Activated CD8-positive, alpha-beta memory T cell treated with anti-CD3 and anti-CD28 coated beads, Interleukin-2, amount 50 U/mL, for 1 hour (primary cell): ENCODE results near the gene ABCG1.

Source experiments
- DNase-seq: peaks from one replicate; pipeline ENCODE4 v3.0.0-alpha.2; 2020; ENCODE audit errors: extremely low read depth

ABCG1 gene

GRCh38 chr21:42214081-42214750, 4.7 kb upstream of the ABCG1 start:
- no peak for DNase-seq

GRCh38 chr21:42214921-42215320, 4.0 kb upstream of the ABCG1 start:
- DNase-seq: no peak

DNA sequence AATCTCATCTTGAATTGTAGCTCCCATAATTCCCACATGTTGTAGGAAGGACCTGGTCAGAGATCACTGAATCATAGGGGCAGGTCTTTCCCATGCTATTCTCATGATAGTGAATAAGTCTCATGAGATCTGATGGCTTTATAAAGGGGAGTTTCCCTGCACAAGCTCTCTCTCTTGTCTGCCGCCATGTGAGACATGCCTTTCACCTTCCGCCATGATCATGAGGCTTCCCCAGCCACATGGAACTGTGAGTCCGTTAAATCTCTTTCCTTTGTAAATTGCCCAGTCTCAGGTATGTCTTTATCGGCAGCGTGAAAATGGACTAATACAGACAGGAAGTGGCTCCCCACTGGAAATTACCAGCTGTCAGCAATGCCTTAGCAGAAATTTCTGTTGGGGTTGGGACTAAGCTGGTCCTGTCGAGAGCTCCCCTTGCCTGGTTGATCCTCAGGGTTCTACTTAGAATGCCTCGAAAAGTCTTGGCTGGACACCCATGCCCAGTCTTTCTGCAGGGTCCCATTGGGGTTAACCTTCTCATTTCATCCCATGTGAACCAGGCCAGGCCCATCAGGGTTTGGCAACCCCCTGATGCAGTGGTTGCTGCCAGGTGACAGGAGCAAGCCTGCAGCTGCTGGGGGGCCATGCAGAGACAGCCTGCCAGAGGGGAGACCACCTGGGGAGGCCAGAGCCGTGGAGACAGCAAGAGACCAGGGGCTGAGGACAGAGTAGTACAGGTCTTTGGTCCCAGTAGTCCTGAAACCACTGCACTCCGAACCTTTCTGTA, 2.8 kb upstream of the ABCG1 start:
- DNase-seq: no peak

DNA sequence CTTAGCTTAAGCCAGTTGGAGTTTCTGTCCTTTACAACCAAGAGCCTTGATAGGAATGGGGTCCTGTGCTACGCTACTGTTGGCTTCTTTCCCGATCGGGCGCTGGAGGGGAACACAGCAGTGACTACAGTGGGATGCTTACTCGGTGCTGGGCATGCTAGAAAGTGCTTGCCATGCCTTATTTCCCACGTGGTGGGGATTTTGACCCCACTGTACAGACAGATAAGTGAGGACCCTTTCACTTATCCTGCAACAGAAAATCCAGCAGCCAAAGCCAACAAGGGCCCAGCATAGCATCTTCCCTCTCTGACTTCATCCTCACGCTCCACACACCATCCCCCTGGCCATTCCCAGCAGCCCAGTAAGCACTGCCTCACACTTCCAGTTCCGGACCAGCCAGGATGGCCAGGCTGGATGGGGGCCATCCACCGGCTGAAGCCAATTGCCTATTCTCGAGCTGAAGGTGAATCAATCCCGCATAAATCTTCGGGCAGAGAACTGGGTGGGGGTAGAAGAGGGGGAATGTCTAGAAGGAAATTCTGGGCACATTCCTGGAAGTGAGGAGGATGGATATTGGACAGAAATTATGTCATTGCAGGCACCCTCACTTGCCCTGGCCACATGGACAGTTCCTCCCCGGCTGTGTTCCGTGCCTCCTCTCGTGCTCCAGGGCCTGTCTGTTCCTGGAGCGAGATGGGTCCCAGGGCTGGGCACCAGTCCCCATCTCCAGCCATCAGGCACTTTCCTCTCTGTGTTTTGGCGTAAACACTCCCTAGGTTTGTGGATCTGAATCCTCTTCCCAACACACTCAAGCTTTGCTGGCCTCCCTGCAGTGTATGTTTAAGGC, 2.0 kb upstream of the ABCG1 start:
- DNase-seq: no peak

DNA sequence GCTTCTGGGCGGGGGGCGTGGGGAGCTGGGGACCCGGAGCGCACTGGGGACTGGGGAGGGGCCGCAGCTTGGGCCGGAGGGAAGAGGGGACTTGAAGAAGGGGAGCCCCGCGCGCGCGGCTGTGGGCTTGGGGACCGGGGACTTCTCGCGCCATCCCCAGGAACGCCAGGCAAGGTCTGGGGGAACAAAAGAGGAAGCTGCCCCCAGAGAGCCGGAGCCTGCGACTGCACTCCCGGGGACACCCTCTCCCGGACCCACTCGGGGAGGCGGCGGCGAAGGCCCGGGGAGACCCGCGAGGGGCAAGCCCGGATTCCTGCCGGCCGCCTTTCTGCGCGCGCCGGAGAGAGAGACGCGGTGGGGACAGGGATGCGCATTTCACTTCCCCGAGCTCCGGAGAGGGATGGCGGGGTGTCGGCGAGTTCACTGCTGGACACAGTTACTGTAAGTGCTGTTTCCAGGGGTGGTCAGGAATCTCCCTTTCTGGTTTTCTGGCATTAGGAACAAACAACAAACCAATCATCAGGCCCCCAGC, 732 bp downstream of the ABCG1 start:
- no peak for DNase-seq

DNA sequence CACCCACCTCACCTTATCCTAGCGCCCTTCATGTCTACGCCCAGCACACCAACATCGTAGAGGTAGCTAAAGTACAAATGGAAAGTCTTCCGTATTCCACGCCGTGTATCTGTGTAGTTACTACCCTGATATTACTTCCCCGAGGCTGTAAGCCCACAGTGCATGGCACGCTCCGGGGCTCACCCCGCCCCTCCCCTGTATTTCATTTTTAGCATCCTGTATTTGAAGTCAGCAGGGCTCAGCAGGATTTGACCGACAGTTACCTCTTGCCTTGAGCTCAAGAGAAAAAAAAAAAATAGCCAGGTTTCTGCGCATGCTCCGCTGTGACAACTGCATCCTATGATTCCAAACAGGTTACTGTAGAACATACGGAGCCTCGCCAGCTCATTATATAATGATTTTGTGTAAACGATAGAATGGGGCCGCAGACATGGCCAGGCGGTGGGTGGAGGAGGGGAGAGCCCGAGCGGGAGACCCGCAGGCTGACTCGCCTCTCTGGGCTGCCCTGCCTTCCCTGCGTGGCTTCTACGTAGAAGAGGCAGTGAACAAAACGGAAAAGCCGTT, 1.3 kb downstream of the ABCG1 start:
- peak; percentile 64 for DNase-seq

DNA sequence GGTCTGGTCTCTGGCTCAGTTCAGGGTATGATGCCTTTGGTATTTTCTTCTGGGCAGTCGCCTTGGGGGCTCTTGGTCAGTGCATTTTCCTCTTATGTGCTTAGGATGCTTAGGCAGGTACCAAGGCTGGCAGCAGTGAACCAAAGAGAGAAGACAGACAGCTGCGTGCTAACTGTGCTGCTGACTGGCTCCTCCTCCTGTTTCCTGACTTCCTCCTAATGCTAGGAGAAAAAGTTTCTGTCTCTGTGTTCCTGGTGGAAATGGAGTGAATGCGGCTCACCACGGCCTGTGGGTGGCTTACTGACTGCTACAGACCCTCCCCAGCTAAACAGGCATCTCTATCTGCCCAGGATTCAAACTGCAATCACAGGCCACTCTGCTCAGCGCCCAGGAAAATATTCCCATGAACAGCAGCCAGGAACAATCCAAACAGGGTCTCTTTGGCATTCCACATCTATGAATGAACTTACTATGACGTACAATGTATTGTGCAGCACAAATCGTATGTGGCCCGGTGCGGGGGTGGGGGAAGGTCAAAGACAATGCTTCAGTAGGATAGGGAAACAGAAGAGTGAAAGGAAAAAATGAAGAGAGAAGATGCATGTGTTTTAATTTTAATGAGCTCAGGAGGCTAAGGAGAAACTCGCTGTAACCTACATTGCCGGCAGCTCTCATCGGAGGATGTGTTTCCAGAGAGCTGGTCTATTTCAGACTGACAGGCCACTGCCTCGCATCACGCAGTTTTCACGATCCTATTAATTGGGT, 2.8 kb downstream of the ABCG1 start:
- DNase-seq: no peak

- DNase-seq: no peak
These were observed 3.4 kb downstream of the ABCG1 start for GRCh38 chr21:42222386-42222785.

- no peak for DNase-seq
These were observed 4.0 kb downstream of the ABCG1 start for GRCh38 chr21:42222821-42223390.

GRCh38 chr21:42223826-42224575, 5.1 kb downstream of the ABCG1 start:
- no peak for DNase-seq

DNA sequence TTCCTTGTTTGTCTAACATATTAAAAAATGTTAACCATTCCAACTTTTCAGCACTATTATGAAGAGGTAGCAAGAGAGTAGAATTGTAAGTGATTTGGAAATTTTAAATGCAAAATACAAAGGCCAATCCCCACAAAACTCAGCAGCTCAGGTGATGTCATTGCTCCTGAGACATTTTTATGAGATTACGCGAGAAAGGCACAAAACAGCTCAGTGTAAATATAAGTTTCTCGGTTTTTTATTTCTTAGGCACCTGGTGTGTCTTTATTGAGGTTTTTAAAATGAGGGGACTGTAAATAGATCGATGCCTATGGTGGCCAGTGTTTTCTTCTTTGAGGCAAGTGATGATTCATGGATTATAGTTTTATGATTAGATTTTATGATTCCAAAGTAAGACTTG, 6.1 kb downstream of the ABCG1 start:
- DNase-seq: no peak

GRCh38 chr21:42225571-42226155, 6.7 kb downstream of the ABCG1 start:
- DNase-seq: no peak

DNA sequence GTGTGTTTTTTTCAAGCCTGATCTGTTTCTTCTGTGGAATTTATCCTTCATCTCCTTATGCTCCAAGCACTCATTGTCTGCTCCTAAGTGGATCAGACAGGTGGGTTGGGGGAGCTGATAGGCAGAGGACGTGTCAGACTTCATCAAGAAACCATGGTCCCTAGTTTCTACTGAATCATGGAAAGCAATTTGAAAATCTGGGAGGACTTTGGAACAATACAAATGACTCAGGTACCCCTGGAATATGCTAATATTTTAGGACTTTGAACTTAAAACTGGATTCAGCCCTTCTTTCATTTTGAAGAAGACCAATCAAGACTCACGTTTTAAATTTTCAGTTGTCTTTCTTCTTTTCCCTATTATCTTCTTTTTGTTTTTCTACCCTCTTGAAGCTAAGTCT, 7.7 kb downstream of the ABCG1 start:
- DNase-seq: no peak

GRCh38 chr21:42227909-42228708, 9.2 kb downstream of the ABCG1 start:
- DNase-seq: peak; percentile 95

DNA sequence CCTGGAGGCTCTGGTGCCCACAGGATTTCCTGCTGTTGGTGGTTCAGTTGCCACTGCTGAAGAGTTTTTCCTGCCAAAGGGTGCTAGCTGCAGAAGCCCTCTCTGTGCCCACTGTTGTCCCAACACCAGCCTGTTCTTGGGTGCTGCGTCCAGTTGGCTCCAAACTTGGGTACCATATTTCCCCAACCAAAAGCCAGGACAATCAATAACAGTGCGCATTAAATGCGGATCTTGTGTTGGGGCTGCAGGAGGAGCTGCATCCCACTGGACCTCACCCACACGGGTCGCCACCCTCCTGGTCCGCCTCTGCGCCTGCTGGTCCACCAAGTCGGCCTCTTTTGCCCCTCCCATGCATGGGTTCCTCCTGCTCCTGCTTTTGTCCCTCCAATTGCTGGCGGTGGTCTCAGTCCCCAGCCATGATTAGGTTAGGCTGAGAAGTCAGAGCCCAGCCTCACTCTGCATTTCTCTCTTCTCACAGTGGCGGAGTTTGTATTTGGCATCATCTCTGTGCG, 9.8 kb downstream of the ABCG1 start:
- DNase-seq: no peak

DNA sequence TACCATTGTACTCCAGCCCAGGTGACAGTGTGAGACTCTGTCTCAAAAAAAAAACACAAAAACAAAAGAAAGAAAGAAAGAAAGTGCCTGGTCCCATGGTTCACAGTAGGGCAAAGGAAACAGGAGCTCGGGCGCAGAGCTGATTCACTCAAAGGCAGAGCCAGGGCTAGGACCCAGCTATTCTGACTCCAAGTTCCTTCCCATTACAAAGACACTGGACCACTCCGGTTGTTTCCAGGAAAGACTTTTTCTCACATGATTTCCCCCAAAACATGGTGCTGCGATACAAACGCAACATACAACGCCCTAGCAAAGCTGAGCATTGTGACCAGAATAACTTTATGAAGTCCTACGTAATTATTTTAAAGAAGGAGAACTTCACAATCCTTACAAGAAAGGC, 10.7 kb downstream of the ABCG1 start:
- DNase-seq: no peak

- DNase-seq: no peak
These were observed 11.2 kb downstream of the ABCG1 start for GRCh38 chr21:42230178-42230577.

DNA sequence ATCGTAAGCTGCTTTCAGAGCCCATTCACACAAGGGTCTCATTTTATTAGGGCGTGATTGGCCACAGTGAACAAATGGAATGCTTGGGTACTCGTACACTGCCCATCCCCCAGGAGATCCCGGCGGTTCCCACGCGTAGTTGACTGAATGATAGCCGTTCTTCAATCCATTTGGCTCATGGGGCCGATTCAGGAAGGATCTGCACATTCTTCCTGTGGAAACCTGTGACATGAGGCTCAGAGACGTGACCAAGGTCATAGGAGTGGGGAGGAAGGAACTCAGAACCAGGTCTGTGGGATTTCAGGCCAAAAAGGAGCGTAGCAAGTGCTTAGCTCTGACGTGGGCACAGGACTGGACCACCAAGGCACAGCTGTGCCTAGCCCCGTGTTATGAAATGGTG, 11.7 kb downstream of the ABCG1 start:
- DNase-seq: no peak

DNA sequence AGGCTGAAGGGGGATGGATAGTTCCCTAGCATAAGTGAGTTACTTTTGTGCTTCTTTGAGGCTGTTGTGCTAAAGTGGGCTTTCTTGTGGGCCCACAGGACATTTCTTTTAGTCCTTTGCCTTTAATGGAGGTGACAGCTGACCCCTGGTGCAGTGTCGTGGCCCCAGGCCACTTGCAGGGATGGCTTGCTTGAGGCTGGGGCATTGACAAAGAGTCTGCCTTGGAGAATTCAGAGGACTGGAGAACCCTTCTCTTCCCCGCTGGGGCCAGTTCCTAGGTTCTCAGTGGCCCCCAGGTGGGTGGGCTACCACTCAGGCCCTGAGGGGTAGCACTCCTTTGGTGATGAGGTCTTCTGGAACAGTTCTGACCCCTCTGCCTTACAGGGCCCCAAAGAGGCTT, 12.8 kb downstream of the ABCG1 start:
- DNase-seq: no peak
